OCI-LY3 (cell line): ENCODE measurements around the gene PRRT2.

Source experiments
- CTCF ChIP-seq: fragments of 200-600, 300-600 bp; sonication (generic); IDR thresholded peaks from 2 replicates; pipeline ENCODE4 v1.5.1; 2014; ENCODE audit warnings: antibody characterized with exemption, low read length, low read depth
- EZH2phosphoT487 ChIP-seq: fragments of 200-600 bp; shearing (Covaris generic); IDR thresholded peaks from 2 replicates; pipeline ENCODE4 v1.6.1; 2018; ENCODE audit warnings: antibody characterized with exemption, mixed run types, low read depth

GRCh38 chr16:29809031-29809747, 2.8 kb upstream of the PRRT2 start:
- TF ChIP-seq CTCF (no peak), EZH2phosphoT487 (no peak)
